GM18505 (cell line): ENCODE measurements around the gene RAVER2.
"Not testable (repeated sequence)": the region's sequence is repeated elsewhere in the genome, so short reads cannot be mapped to it uniquely, and the experiment has no call there.

Experiments
- ATAC-seq: cut with Tn5 transposase; IDR thresholded peaks from one replicate; pipeline ENCODE4 v1.9.1; 2021; ENCODE audit not compliant: unreplicated experiment
- POLR2A ChIP-seq: IDR thresholded peaks from 4 replicates; pipeline ENCODE4 v1.6.1; 2011; ENCODE audit warnings: borderline replicate concordance; ENCODE audit not compliant: insufficient read depth, insufficient read length; ENCODE audit errors: extremely low read depth

The RAVER2 gene

GRCh38 chr1:64801851-64802523, 57.1 kb downstream of the RAVER2 start:
- no peak for TF ChIP-seq POLR2A
- ATAC-seq: no peak

GRCh38 chr1:64809309-64809708, 64.4 kb downstream of the RAVER2 start:
- TF ChIP-seq POLR2A: no peak
- no peak for ATAC-seq

GRCh38 chr1:64810001-64810400, 65.1 kb downstream of the RAVER2 start:
- ATAC-seq: no peak
- no peak for TF ChIP-seq POLR2A

- ATAC-seq: no peak
- no peak for TF ChIP-seq POLR2A
Observed at GRCh38 chr1:64811131-64811530, 66.3 kb downstream of the RAVER2 start.

GRCh38 chr1:64814427-64814826, 69.6 kb downstream of the RAVER2 start:
- ATAC-seq: no peak

GRCh38 chr1:64817364-64817763, 72.5 kb downstream of the RAVER2 start:
- ATAC-seq: not testable (repeated sequence)

More at GRCh38 chr1:64814427-64814826, 69.6 kb downstream of the RAVER2 start:
- TF ChIP-seq POLR2A: no peak

GRCh38 chr1:64820572-64820971, 75.7 kb downstream of the RAVER2 start:
- not testable (repeated sequence) for ATAC-seq

GRCh38 chr1:64822621-64823020, 77.7 kb downstream of the RAVER2 start:
- TF ChIP-seq POLR2A: no peak
- no peak for ATAC-seq

GRCh38 chr1:64823691-64824476, 79.0 kb downstream of the RAVER2 start:
- ATAC-seq: no peak
- TF ChIP-seq POLR2A: no peak

- ATAC-seq: no peak
- TF ChIP-seq POLR2A: no peak
Observed at GRCh38 chr1:64826991-64827390, 82.1 kb downstream of the RAVER2 start.

- TF ChIP-seq POLR2A: no peak
Observed at GRCh38 chr1:64828829-64829228, 84.0 kb downstream of the RAVER2 start.

GRCh38 chr1:64829411-64830029, 84.6 kb downstream of the RAVER2 start:
- no peak for TF ChIP-seq POLR2A
- no peak for ATAC-seq

More at GRCh38 chr1:64828829-64829228, 84.0 kb downstream of the RAVER2 start:
- no peak for ATAC-seq

- TF ChIP-seq POLR2A: no peak
- no peak for ATAC-seq
Observed at GRCh38 chr1:64830030-64830651, 85.3 kb downstream of the RAVER2 start.
